DMS53 treated with DMSO at 0.1 percent for 48 hours (cell line): ENCODE measurements around the gene ATP11A.

Source experiments
- DNase-seq: peaks from one replicate; lab custom pipeline; 2025; ENCODE audit not compliant: unreplicated experiment; lab: John Stamatoyannopoulos, UW

Gene ATP11A

GRCh38 chr13:112757759-112758086 lies 67.9 kb downstream of the ATP11A start:
- DNase-seq = no peak

GRCh38 chr13:112759053-112759452 lies 69.2 kb downstream of the ATP11A start:
- no peak for DNase-seq

- DNase-seq = no peak
These were observed 70.0 kb downstream of the ATP11A start for GRCh38 chr13:112759827-112760226.

- no peak for DNase-seq
These were observed 70.6 kb downstream of the ATP11A start for GRCh38 chr13:112760435-112760834.

- no peak for DNase-seq
These were observed 71.1 kb downstream of the ATP11A start for GRCh38 chr13:112760931-112761330.

GRCh38 chr13:112761701-112762689 lies 72.2 kb downstream of the ATP11A start:
- DNase-seq = no peak

GRCh38 chr13:112762690-112763080 lies 72.8 kb downstream of the ATP11A start:
- no peak for DNase-seq

GRCh38 chr13:112764028-112764427 lies 74.2 kb downstream of the ATP11A start:
- no peak for DNase-seq

- DNase-seq = no peak
These were observed 75.2 kb downstream of the ATP11A start for GRCh38 chr13:112764864-112765561.

- no peak for DNase-seq
These were observed 75.9 kb downstream of the ATP11A start for GRCh38 chr13:112765731-112766130.

- DNase-seq = no peak
These were observed 76.5 kb downstream of the ATP11A start for GRCh38 chr13:112766336-112766735.

- no peak for DNase-seq
These were observed 78.0 kb downstream of the ATP11A start for GRCh38 chr13:112767506-112768471.

- no peak for DNase-seq
These were observed 79.1 kb downstream of the ATP11A start for GRCh38 chr13:112768795-112769481.

GRCh38 chr13:112769615-112770014 lies 79.8 kb downstream of the ATP11A start:
- no peak for DNase-seq

- no peak for DNase-seq
These were observed 80.7 kb downstream of the ATP11A start for GRCh38 chr13:112770504-112770903.

GRCh38 chr13:112771139-112771876 lies 81.5 kb downstream of the ATP11A start:
- no peak for DNase-seq

GRCh38 chr13:112771877-112772538 lies 82.2 kb downstream of the ATP11A start:
- DNase-seq = no peak

- no peak for DNase-seq
These were observed 82.7 kb downstream of the ATP11A start for GRCh38 chr13:112772539-112772909.

GRCh38 chr13:112772929-112773328 lies 83.1 kb downstream of the ATP11A start:
- no peak for DNase-seq
